ENCODE data around the gene TAOK3.

Gene TAOK3

GRCh38 chr12:118206107-118206412, 166.6 kb downstream of the TAOK3 start:
- no peak for DNase-seq (ENCODE audit: extremely low read depth, low read depth)
- no peak overlapping the region for H3K4me3 ChIP-seq (replicated peaks; ENCODE audit: low read depth, low read length)
- no peak for TF ChIP-seq CTCF (IDR thresholded peaks at IDR 0.05; ENCODE audit: low read depth, low read length, missing control alignments)

GRCh38 chr12:118193958-118194357, 178.7 kb downstream of the TAOK3 start:
- TF ChIP-seq CTCF (IDR thresholded peaks at IDR 0.05; ENCODE audit: low read depth, low read length, missing control alignments) = no peak
- no peak overlapping the region for H3K4me3 ChIP-seq (replicated peaks; ENCODE audit: low read depth, low read length)
- no peak for DNase-seq (ENCODE audit: extremely low read depth, low read depth)

GRCh38 chr12:118193477-118193876, 179.2 kb downstream of the TAOK3 start:
- no peak for DNase-seq (ENCODE audit: extremely low read depth, low read depth)
- no peak for TF ChIP-seq CTCF (IDR thresholded peaks at IDR 0.05; ENCODE audit: low read depth, low read length, missing control alignments)
- no peak overlapping the region for H3K4me3 ChIP-seq (replicated peaks; ENCODE audit: low read depth, low read length)

GRCh38 chr12:118190266-118190665, 182.4 kb downstream of the TAOK3 start:
- peak overlapping the region; percentile 40 for H3K4me3 ChIP-seq (replicated peaks; ENCODE audit: low read depth, low read length)
- TF ChIP-seq CTCF (IDR thresholded peaks at IDR 0.05; ENCODE audit: low read depth, low read length, missing control alignments) = no peak
- DNase-seq (ENCODE audit: extremely low read depth, low read depth) = no peak

GRCh38 chr12:118189741-118190191, 182.9 kb downstream of the TAOK3 start:
- H3K4me3 ChIP-seq (replicated peaks; ENCODE audit: low read depth, low read length) = peak overlapping the region; percentile 40
- no peak for TF ChIP-seq CTCF (IDR thresholded peaks at IDR 0.05; ENCODE audit: low read depth, low read length, missing control alignments)
- no peak for DNase-seq (ENCODE audit: extremely low read depth, low read depth)

- no peak for DNase-seq (ENCODE audit: extremely low read depth, low read depth)
- TF ChIP-seq CTCF (IDR thresholded peaks at IDR 0.05; ENCODE audit: low read depth, low read length, missing control alignments) = no peak
- H3K4me3 ChIP-seq (replicated peaks; ENCODE audit: low read depth, low read length) = peak overlapping the region; percentile 40; the same call in 1 of the 2 replicates
Measured at GRCh38 chr12:118188690-118189371, 183.9 kb downstream of the TAOK3 start.

Data from HFF-Myc (cell line).